ENCODE measurements around the gene CD40.

DNA sequence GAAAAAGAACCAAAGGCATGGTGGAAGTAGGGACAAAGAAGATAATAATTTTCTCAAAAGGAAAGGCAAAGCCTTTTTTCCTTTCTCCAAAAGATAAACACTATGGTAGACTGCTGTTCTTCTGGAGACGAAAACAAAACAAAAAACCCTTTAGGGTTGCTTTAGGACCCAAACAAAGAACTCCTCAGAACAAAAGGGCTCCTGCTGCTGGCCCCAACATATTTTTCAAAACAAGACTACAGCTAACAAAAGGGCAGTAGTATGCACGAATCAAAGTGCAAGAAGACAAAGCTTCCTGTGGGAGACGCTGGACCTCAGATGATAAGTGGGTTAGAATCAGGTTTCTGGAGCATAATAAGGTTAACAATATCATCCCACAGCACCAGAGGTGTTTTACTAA is 44.1 kb upstream of the CD40 start:
- TF ChIP-seq, protein P1, sequence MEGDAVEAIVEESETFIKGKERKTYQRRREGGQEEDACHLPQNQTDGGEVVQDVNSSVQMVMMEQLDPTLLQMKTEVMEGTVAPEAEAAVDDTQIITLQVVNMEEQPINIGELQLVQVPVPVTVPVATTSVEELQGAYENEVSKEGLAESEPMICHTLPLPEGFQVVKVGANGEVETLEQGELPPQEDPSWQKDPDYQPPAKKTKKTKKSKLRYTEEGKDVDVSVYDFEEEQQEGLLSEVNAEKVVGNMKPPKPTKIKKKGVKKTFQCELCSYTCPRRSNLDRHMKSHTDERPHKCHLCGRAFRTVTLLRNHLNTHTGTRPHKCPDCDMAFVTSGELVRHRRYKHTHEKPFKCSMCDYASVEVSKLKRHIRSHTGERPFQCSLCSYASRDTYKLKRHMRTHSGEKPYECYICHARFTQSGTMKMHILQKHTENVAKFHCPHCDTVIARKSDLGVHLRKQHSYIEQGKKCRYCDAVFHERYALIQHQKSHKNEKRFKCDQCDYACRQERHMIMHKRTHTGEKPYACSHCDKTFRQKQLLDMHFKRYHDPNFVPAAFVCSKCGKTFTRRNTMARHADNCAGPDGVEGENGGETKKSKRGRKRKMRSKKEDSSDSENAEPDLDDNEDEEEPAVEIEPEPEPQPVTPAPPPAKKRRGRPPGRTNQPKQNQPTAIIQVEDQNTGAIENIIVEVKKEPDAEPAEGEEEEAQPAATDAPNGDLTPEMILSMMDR (conservative IDR thresholded peaks at IDR 0.05): no peak
- TF ChIP-seq EZH2 (IDR thresholded peaks at IDR 0.05; ENCODE audit: low read depth): no peak

Data from PC-9 (cell line).